ENCODE measurements around the gene RCHY1.
"Not testable (repeated sequence)": the region's sequence is repeated elsewhere in the genome, so short reads cannot be mapped to it uniquely, and the experiment has no call there.

RCHY1 gene

DNA sequence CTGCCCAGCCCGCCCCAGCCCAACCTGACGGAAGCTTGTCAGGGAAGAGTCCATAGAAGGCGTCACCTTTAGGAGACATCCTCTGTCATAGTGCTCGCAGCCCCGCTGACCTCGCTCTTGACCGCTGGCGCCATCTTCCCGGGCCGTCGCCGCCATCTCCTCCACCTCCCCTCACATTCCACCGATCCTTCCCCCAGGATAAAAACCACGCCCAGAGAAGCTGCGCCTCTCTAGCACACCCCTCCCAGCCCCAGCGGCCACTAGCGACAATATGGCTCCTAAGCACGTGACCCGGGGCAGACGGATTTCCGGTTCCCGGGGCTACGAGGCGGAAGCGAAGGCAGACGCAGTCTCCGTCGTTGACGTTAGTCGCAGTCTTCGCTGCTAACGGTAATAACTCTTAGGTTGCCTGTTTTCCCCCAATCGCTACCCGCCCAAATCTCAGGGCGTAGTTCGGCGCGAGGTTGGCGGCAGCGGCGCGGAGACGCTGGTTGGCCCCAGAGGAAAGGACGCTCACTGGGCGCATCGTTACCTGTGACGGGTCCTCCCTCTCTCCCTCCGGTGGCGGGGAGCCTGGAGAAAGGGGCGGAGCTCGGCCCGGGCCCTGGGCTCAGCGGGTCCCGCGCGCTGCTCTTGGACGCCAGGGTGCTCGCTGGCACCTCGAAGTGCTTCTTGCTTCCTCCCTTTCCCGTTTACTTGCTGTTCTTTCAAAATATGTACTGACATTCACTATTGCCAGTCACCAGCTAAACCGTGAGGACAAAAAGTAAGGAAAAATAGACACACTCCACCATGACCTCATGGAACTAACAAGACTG is at the start of gene RCHY1, which contains the start of gene THAP6:
Gene RCHY1 (minus strand): TSS at position 273 of the 818 bp plus-strand sequence. CDS start 117 bp downstream, at position 156.
Gene THAP6 (plus strand): TSS at position 343 of the 818 bp plus-strand sequence. CDS start 980 bp downstream, outside the sequence.
- peak; percentile 82 to 83 for DNase-seq (ENCODE audit: low read depth in 2 of 2)

DNA sequence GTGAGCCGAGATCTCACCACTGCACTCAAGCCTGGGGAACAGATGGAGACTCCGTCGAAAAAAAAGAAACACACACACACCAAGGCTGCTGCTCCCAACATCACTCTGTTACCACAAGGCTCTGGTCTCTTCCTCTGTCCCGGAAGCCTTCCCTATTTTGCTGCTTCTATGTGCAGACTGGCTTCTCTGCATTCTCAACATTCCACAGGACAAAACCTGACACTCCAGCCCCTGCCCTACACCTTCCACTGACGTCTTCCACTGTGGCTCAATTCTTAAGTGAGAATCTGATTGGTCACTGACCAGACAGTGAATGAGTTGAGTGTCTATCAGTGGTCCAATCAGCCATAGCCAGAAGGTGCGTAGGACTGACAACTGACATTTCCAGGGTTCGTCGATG is 47.6 kb upstream of the RCHY1 start:
- no peak for DNase-seq (ENCODE audit: low read depth in 2 of 2)

DNA sequence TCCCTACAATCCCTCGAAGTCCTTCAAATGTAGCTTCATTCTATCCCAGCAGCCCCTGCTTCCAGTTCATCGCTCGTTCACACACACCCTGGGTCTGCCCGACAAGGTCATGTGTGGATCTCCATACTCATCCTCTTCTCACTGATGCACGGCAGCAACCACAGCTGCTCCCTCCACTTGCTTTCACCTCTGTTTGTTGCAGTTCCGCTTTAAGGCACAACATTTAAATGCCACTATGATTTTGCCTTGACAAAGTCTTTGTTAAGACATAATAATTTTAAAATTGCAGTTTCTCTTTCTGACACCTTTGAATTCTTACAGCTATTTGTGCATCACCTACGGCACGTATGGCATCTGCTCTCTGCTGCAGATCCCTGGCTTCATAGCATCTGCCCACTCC is 43.5 kb upstream of the RCHY1 start:
- no peak for DNase-seq (ENCODE audit: low read depth in 2 of 2)

DNA sequence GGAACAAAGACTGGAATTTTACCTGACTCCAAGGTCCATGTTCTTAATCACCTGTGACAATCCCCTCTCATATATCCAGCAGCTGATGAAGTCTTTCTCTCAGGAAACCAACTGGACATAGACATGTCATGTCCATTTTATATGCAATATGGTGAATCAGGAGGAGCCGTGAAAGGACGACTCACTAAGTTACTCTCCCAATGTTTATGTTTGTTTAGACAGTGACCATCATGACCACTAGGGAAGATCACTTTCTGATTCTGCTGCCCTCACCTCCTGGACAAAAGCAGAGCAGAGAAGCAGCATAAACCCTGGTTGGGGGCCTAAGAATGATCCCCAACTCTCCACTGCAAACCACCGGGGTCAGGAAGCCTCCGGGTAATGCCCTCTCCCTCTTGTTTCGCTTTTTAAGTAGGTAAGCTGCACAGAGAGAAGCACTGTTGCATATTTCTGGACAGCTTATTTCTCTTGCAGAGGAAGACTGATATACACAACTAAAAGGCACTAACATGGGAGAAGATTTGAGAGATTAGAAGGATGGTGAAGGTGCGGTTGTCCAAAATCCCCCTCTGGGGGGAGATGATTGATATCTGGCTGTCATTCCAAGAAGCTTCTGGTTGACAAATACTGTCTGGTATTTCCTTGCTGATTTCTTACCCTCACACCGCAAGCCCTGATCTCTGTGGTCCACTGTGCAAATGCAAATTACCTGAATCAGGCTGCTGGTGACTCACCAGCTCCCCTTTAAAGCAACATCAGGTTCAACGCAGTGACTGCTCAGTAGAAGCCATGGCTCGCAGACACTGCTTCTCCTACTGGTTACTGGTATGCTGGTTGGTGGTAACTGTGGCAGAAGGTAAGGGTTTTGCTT is 41.3 kb upstream of the RCHY1 start, which contains the start of gene ODAPH:
Gene ODAPH (plus strand): TSS at position 773 of the 871 bp plus-strand sequence. CDS start 17 bp downstream, at position 790.
- DNase-seq (ENCODE audit: low read depth in 2 of 2) = no peak

DNA sequence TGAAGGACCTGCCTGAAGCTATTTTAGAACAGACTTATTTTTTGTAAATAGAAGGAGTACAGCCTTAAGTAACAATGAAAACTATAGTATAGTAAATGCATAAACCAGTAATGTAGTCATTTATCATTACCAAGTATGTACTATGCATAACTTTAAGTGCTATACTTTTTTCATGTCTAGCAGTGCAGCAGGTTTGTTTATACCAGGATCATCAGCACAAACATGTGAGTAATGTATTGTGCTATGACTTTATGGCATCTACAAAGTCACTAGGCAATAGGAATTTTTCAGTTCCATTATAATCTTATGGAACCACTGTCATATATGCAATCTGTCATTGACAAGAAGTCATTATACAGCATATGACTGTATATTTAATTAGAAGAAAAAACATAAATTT is 38.2 kb upstream of the RCHY1 start:
- no peak for DNase-seq (ENCODE audit: low read depth in 2 of 2)

DNA sequence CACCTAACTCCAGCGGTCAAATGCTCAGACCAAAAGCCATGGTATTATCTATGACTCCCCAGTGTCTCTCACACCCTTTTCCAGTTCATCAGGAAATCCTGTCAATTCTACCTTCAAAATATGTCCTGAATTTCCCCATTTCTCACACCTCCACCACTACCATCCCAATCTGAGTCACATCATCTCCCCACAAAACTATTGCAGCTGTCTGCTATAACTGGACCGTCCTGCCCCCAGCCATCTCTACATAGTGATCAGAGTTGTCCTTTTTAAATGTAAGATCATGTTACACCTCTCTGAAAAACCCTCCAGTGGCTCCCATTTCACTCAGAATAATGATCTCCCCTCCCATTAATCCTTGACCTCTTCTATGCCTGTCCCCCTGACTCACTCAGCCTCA is 34.8 kb upstream of the RCHY1 start:
- no peak for DNase-seq (ENCODE audit: low read depth in 2 of 2)

DNA sequence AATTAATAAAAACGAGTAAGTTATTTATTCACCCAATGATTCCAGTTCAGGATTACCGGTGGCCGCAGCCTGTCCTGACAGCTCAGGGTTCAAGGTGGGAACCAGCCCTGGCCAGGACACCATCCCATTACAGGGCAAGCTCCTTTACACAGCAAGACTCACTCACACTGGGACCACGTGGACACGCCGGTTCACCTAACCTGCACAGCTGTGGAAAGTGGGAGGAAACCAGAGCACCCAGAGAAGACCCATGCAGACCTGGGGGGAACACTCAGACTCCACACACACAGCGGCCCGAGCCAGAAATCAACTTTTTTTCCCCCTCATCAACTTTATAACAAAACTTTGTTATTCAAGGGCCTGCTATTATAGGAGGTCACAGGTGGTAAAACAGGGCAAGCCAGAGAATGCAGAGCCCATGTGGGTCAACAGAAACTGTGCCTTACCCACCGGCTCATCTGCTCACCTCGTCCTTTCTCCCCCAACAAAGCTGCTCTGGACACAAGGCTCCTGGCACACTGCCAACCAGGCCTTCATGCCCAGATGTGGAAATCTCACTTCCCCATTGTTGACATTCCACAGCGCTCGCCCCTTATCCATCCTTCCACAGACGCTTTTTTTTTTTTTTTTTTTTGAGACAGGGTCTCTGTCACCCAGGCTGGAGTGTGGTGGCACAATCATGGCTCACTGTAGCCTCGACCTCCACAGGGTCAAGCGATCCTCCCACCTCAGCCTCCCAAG is 33.6 kb upstream of the RCHY1 start:
- DNase-seq (ENCODE audit: low read depth in 2 of 2) = no peak

DNA sequence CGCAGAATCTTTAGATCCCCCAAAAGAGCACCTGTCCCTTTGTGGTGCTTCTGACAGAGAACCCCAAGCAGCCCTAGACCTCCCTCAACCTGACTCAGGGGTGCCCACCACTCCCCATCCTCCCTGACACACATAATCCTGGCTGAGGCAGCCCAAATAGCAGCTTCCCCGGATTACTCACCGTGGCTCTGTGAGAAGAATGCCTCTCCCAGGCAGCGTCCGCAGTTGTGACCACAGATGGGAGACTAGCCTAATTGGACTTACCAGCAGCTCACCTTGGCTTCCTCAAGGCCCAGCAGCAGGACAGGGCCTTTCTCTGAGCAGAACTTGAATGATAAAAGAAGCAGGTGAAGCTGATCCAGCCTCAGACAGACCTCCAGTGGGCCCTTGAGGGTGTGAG is 31.3 kb upstream of the RCHY1 start:
- DNase-seq (ENCODE audit: low read depth in 2 of 2) = no peak

DNA sequence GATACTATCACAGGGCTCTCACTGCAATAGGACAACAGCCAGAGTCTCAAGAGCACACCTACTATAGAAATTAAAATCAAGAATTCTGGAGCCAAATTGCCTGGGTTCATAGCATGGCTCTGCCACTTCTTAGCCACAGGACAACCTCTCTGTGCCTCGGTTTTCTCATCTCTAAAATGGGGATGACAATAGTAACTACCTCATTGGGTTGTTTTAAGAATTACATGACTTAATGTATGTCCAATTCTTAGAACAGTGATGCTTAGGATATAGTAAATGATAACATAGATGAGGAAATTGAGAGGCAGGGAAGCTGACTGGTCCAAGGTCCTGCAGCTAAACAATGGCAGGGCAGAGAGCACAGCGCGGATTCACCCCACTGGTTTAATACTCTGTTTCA is 30.7 kb upstream of the RCHY1 start:
- DNase-seq (ENCODE audit: low read depth in 2 of 2) = no peak

DNA sequence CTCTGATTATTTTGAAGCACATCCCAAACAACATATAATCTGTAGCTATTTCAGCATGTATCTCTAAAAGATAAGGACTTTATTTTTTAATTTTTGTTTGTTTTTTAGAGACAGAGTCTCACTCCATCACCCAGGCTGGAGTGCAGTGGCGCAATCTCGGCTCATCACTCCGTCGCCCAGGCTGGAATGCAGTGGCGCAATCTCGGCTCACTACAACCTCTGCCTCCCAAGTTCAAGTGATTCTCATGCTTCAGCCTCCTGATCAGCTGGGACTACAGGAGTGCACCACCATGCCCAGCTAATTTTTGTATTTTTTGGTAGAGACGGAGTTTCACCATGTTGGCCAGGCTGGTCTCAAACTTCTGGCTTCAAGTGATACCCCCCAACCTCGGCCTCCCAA is 30.0 kb upstream of the RCHY1 start:
- DNase-seq (ENCODE audit: low read depth in 2 of 2) = not testable (repeated sequence)

DNA sequence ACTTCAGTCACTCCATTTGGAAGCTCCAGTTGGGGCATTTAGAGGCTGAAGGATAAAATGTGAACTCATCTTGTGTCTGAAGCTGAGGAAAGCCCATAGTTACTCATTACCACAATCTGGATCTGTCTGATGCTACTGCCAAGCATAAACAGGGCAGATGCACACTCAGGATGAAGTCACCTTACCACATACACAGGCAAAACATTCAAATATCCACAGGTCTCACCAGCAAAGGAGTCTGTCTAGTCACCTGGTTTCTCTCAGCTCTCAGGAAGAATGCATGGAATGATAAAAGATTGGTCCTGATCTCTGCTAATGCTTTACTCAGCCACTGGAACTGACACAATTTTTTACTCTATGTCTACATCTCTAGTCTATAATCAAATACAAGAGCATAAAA is 28.6 kb upstream of the RCHY1 start:
- DNase-seq (ENCODE audit: low read depth in 2 of 2) = no peak

DNA sequence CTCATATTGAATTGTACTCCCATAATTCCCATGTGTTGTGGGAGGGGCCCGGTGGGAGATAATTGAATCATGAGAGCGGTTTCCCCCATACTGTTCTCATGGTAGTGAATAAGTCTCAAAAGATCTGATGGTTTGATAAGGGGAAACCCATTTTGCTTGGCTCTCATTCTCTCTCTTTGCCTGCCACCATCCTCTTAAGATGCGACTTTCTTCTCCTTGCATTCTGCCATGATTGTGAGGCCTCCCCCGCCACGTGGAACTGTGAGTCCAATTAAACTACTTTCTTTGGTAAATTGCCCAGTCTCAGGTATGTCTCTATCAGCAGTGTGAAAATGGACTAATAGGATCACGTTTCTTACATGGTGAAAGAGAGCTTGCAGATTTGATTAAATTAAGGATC is 23.1 kb upstream of the RCHY1 start:
- DNase-seq (ENCODE audit: low read depth in 2 of 2) = not testable (repeated sequence)

DNA sequence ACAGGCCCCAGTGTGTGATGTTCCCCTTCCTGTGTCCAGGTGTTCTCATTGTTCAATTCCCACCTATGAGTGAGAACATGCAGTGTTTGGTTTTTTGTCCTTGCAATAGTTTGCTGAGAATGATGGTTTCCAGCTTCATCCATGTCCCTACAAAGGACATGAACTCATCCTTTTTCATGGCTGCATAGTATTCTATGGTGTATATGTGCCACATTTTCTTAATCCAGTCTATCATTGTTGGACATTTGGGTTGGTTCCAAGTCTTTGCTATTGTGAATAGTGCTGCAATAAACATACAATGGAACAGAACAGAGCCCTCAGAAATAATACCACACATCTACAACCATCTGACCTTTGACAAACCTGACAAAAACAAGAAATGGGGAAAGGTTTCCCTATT is 19.7 kb upstream of the RCHY1 start:
- not testable (repeated sequence) for DNase-seq (ENCODE audit: low read depth in 2 of 2)

DNA sequence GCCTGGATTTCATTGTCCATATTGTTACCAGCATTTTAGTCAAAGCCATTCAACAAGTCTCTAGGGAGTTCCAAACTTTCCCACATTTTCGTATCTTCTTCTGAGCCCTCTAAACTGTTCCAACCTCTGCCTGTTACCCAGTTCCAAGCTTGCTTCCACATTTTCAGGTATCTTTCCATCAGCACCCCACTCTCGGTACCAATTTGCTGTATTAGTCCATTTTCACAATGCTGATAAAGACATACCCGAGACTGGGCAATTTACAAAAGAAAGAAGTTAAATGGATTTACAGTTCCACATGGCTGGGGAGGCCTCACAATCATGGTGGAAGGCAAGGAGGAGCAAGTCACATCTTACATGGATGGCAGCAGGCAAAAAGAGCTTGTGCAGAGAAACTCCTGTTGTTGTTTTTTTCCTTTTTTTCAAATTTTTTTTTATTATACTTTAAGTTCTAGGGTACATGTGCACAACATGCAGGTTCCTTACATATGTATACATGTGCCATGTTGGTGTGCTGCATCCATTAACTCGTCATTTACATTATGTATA is 19.2 kb upstream of the RCHY1 start:
- DNase-seq (ENCODE audit: low read depth in 2 of 2) = not testable (repeated sequence)

DNA sequence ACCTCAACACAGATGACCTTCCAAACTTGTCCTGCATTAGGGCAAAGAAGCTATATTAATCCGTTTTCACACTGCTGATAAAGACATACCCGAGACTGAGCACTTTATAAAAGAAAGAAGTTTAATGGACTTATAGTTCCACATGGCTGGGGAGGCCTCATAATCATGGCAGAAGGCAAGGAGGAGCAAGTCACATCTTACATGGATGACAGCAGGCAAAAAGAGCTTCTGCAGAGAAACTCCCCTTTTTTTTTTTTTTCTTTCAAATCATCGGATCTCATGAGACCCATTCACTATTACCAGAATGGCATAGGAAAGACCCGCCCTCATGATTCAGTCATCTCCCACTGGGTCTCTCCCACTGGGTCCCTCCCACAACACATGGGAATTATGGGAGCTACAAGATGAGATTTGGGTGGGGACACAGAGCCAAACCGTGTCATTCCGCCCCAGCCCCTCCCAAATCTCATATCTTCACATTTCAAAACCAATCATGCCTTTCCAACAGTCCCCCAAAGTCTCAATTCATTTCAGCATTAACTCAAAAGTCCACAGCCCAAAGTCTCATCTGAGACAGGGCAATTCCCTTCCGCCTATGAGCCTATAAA is 17.4 kb upstream of the RCHY1 start:
- not testable (repeated sequence) for DNase-seq (ENCODE audit: low read depth in 2 of 2)

DNA sequence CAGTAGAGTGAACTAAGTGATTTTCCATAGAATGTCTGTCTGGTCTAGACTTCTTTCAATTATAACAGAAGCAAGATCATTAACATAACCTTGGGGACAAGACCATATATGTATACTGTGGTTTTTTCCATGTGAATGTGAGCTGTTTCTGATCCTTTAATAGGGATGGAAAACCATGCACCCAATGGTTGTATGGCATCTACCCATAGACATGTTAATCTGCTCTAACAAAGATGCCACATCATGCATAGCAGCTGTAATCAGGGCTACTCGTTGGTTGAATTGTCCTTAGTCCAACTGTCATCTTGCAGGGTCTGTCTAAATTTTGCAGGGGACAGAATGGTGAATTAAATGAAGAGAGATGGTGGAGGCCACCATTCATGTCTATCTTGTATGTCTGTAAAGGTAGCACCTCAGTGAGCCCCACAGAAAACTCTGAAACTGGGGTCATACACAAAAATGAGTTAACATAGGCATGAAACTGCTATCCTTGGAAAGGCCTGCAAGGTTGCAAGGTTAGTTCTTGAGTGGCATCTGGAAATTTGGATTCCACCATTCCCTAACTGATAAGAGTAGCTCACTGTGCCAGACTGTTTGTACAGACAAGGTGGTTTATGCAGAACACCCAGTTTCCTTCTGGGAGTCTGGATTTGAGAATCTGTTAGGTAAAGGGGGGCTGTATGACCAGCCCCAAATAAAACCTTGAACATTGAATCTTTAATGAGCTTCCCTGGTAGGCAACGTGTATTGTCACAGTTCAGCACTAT is 16.5 kb upstream of the RCHY1 start:
- DNase-seq (ENCODE audit: low read depth in 2 of 2) = no peak

DNA sequence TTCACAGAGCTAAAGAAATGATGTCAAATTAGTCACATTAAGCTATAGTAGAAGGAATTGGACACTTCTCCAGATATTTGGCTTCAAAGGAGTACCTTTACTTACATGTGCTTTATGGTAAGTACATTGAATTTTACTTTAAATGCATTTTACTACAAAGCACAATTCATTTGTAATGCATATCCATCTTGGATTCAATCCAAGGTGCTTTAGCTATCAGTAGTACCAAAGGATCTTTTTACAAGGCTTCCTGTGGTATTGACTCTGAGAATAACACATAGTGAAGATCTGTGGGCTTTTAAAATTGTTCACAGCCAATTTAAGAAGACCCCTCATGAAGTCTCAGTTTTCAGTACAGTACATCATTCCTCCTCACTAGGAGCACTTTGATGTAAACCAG is 13.3 kb upstream of the RCHY1 start:
- DNase-seq (ENCODE audit: low read depth in 2 of 2) = no peak

DNA sequence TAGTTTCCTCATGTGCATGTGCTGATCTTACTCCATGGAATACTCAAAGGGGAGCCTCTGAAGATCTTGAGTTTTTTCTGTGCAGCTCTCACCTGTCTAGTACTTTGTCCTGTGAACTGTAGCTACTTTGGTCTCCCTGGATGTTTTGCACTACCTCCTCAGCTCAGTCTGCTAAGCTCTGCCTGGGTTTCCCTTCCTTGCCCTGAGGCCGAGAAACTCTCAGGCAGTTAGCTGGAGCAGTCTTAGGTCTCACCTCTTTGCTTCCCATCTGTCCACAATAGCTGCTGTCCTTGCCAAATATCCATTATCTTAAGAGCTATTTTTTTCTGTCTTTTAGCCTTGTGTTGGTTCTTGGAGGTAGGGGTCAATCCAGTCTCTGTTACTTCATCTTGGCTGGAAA is 11.7 kb upstream of the RCHY1 start:
- no peak for DNase-seq (ENCODE audit: low read depth in 2 of 2)

DNA sequence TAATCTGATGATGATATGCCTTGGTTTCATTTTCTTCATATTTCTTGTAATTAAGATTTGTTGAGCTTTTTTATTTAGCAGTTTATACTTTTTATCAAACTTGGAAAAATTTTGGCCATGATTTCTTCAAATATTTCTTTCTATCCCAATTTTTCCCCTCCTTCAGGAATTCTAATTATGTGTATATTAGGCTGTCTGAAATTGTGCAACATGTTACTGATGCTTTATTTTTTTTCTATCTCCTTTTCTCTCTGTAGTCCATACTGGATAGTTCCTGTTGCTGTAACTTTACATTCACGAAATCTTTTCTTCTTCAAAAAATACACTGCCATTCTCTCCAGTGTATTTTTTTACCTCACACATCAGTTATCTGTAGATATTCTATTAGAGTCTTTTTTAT is 10.9 kb upstream of the RCHY1 start:
- no peak for DNase-seq (ENCODE audit: low read depth in 2 of 2)

DNA sequence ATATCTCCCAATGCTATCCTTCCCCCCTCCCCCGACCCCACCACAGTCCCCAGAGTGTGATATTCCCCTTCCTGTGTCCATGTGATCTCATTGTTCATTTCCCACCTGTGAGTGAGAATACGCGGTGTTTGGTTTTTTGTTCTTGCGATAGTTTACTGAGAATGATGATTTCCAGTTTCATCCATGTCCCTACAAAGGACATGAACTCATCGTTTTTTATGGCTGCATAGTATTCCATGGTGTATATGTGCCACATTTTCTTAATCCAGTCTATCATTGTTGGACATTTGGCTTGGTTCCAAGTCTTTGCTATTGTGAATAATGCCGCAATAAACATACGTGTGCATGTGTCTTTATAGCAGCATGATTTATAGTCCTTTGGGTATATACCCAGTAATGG is 5.2 kb upstream of the RCHY1 start:
- not testable (repeated sequence) for DNase-seq (ENCODE audit: low read depth in 2 of 2)
